ENCODE data around the gene LDLRAD2. TPM values are rescaled to one million over a fixed set of nuclear protein-coding genes. Genes with fewer than 3 reads are reported as not detected.

LDLRAD2 gene
- total RNA-seq, 4 donors from 2014 or later, result 0.22 TPM; not detected in 3

- H3K27me3 ChIP-seq, result no peaks in the 10 kb centered on the region
- WGBS, 2 donors, result 82 to 87% methylated on average over 4 to 5 of the region's 5 CpGs
- no peak for DNase-seq
- no peak overlapping the region for H3K4me3 ChIP-seq (replicated peaks in 1 of 3)
- no peak overlapping the region for H3K27ac ChIP-seq
- TF ChIP-seq CTCF (IDR thresholded peaks at IDR 0.05) (no peak), POLR2A (IDR thresholded peaks at IDR 0.05) (no peak)
- intact Hi-C loops (cut with DNase I), result loop anchor here (5.0 kb wide), 1 partner anchor 163 kb away; no protein-coding TSS in a partner anchor
- H3K4me1 ChIP-seq, result no peaks in the 10 kb centered on the region
- no peaks in the 10 kb centered on the region for H3K9me3 ChIP-seq
- no peaks in the 10 kb centered on the region for H3K36me3 ChIP-seq
Observed at GRCh38 chr1:21799730-21800129, 12.3 kb upstream of the LDLRAD2 start.

- Histone ChIP-seq H3K27ac (no peak overlapping the region), H3K27me3 (no peaks in the 10 kb centered on the region), H3K4me1 (no peaks in the 10 kb centered on the region), H3K36me3 (no peaks in the 10 kb centered on the region), H3K4me3 (replicated peaks in 1 of 3) (no peak overlapping the region), H3K9me3 (no peaks in the 10 kb centered on the region)
- no peak for DNase-seq
- TF ChIP-seq CTCF (IDR thresholded peaks at IDR 0.05) (no peak), POLR2A (IDR thresholded peaks at IDR 0.05) (no peak)
- intact Hi-C loops (cut with DNase I), result no loop called here
- 95 to 98% methylated on average over 4 of the region's 4 CpGs for WGBS, 2 donors
Observed at GRCh38 chr1:21801100-21801499, 11.0 kb upstream of the LDLRAD2 start.

GRCh38 chr1:21804536-21804935 lies 7.5 kb upstream of the LDLRAD2 start:
- 69 to 74% methylated on average over 2 of the region's 2 CpGs for WGBS, 2 donors
- no peaks in the 10 kb centered on the region for H3K27me3 ChIP-seq
- intact Hi-C loops (cut with DNase I), result no loop called here

GRCh38 chr1:21813542-21813941 lies 1.5 kb downstream of the LDLRAD2 start:
- Histone ChIP-seq H3K4me3 (replicated peaks in 1 of 3) (no peak overlapping the region), H3K27me3 (no peaks in the 10 kb centered on the region), H3K36me3 (no peaks in the 10 kb centered on the region), H3K4me1 (peaks cover 6 to 7% of the 10 kb centered on the region in 2 donors), H3K27ac (no peak overlapping the region), H3K9me3 (no peaks in the 10 kb centered on the region)
- DNase-seq, result no peak
- 95 to 96% methylated on average over 3 of the region's 3 CpGs for WGBS, 2 donors
- TF ChIP-seq CTCF (IDR thresholded peaks at IDR 0.05) (no peak), POLR2A (IDR thresholded peaks at IDR 0.05) (no peak)
- intact Hi-C loops (cut with DNase I), result no loop called here

More at GRCh38 chr1:21804536-21804935, 7.5 kb upstream of the LDLRAD2 start:
- Histone ChIP-seq H3K9me3 (no peaks in the 10 kb centered on the region), H3K4me3 (replicated peaks in 1 of 3) (no peak overlapping the region), H3K27ac (no peak overlapping the region), H3K36me3 (no peaks in the 10 kb centered on the region), H3K4me1 (no peaks in the 10 kb centered on the region)
- no peak for DNase-seq
- TF ChIP-seq POLR2A (IDR thresholded peaks at IDR 0.05) (no peak), CTCF (IDR thresholded peaks at IDR 0.05) (no peak)

- Histone ChIP-seq H3K4me1 (peaks cover 6 to 7% of the 10 kb centered on the region in 2 donors), H3K9me3 (no peaks in the 10 kb centered on the region), H3K36me3 (no peaks in the 10 kb centered on the region), H3K27me3 (no peaks in the 10 kb centered on the region), H3K27ac (no peak overlapping the region), H3K4me3 (replicated peaks in 1 of 3) (peak overlapping the region in 1 of 3 donors; percentile 21)
- peak; percentile 12 to 17 for DNase-seq
- TF ChIP-seq POLR2A (IDR thresholded peaks at IDR 0.05), result no peak
- TF ChIP-seq CTCF (IDR thresholded peaks at IDR 0.05), result peak in 4 of 6 experiments; percentile 33 to 70 (median 52)
- 18 to 19% methylated on average over 37 to 40 of the region's 65 CpGs for WGBS, 2 donors
- intact Hi-C loops (cut with DNase I), result no loop called here
Observed at GRCh38 chr1:21814241-21814918, 2.3 kb downstream of the LDLRAD2 start.

Measured in thyroid gland (tissue), 4 donors.